ENCODE measurements around the gene L3MBTL2. TPM values are rescaled to one million over a fixed set of nuclear protein-coding genes. Genes with fewer than 3 reads are reported as not detected.

Gene L3MBTL2
- polyA plus RNA-seq, 3 donors, result 13.6 to 15.2 (median 14.0) TPM

- Mint-ChIP-seq H3K9me3 (no peaks in the 10 kb centered on the region), H3K27ac (peak overlapping the region in 5 of 7 donors; percentile 27 to 62 (median 44)), H3K4me3 (no peak overlapping the region), H3K4me1 (peaks cover 3% of the 10 kb centered on the region), H3K36me3 (peaks cover 68 to 89% of the 10 kb centered on the region in 2 donors), H3K27me3 (ENCODE audit: low read depth in 3 of 3) (peaks cover 0 to 2% (median 0%) of the 10 kb centered on the region in 3 donors)
- 95% methylated on average over 16 of the region's 26 CpGs for WGBS (ENCODE audit: insufficient coverage)
- Histone ChIP-seq H3K79me2 (ENCODE audit: insufficient read depth, low read length) (no peaks in the 10 kb centered on the region), H4K20me1 (ENCODE audit: insufficient read depth, low read length) (no peaks in the 10 kb centered on the region), H2AFZ (ENCODE audit: insufficient read depth, low read depth, low read length, poor library complexity, severe bottlenecking) (no peak overlapping the region), H3K27me3 (ENCODE audit: control insufficient read depth in 2 of 2, insufficient read depth in 2 of 2, low read length in 2 of 2) (no peaks in the 10 kb centered on the region), H3K4me1 (ENCODE audit: control insufficient read depth in 1 of 2, insufficient read depth in 2 of 2, low read length in 2 of 2) (no peaks in the 10 kb centered on the region), H3K4me2 (replicated peaks; ENCODE audit: extremely low read depth, low read length, poor library complexity, severe bottlenecking) (no peak overlapping the region), H3K4me3 (replicated peaks in 1 of 3; ENCODE audit: low read depth in 2 of 3, low read length in 3 of 3) (no peak overlapping the region), H3K9ac (ENCODE audit: insufficient read depth, low read length, poor library complexity, severe bottlenecking) (no peak overlapping the region), H3K27ac (ENCODE audit: low read depth in 1 of 2, low read length in 2 of 2) (peak overlapping the region in 1 of 2 donors; percentile 64), H3K36me3 (replicated peaks in 1 of 2; ENCODE audit: control insufficient read depth in 1 of 2, insufficient read depth in 2 of 2, low read length in 2 of 2) (peaks cover 62 to 90% of the 10 kb centered on the region in 2 donors), H3K9me3 (replicated peaks in 1 of 2; ENCODE audit: control insufficient read depth in 1 of 2, insufficient read depth in 1 of 2, low read length in 2 of 2) (no peaks in the 10 kb centered on the region)
- intact Hi-C loops (cut with micrococcal nuclease), result no loop called here
- TF ChIP-seq CTCF (IDR thresholded peaks at IDR 0.05), result no peak
- DNase-seq, result peak in 1 of 3 donors; percentile 18
Observed at GRCh38 chr22:41226723-41227655, 21.9 kb downstream of the L3MBTL2 start.

GRCh38 chr22:41229215-41229614, 24.1 kb downstream of the L3MBTL2 start:
- intact Hi-C loops (cut with micrococcal nuclease), result no loop called here
- Histone ChIP-seq H3K4me3 (replicated peaks in 1 of 3; ENCODE audit: low read depth in 2 of 3, low read length in 3 of 3) (no peak overlapping the region), H3K27me3 (ENCODE audit: control insufficient read depth in 2 of 2, insufficient read depth in 2 of 2, low read length in 2 of 2) (no peaks in the 10 kb centered on the region), H2AFZ (ENCODE audit: insufficient read depth, low read depth, low read length, poor library complexity, severe bottlenecking) (no peak overlapping the region), H3K27ac (ENCODE audit: low read depth in 1 of 2, low read length in 2 of 2) (no peak overlapping the region), H3K36me3 (replicated peaks in 1 of 2; ENCODE audit: control insufficient read depth in 1 of 2, insufficient read depth in 2 of 2, low read length in 2 of 2) (peaks cover 44 to 67% of the 10 kb centered on the region in 2 donors), H3K4me2 (replicated peaks; ENCODE audit: extremely low read depth, low read length, poor library complexity, severe bottlenecking) (no peak overlapping the region), H4K20me1 (ENCODE audit: insufficient read depth, low read length) (no peaks in the 10 kb centered on the region), H3K9me3 (replicated peaks in 1 of 2; ENCODE audit: control insufficient read depth in 1 of 2, insufficient read depth in 1 of 2, low read length in 2 of 2) (no peaks in the 10 kb centered on the region), H3K79me2 (ENCODE audit: insufficient read depth, low read length) (no peaks in the 10 kb centered on the region), H3K9ac (ENCODE audit: insufficient read depth, low read length, poor library complexity, severe bottlenecking) (no peak overlapping the region), H3K4me1 (ENCODE audit: control insufficient read depth in 1 of 2, insufficient read depth in 2 of 2, low read length in 2 of 2) (no peaks in the 10 kb centered on the region)
- no peak for DNase-seq
- Mint-ChIP-seq H3K27ac (peak overlapping the region in 1 of 7 donors; percentile 31), H3K4me3 (no peak overlapping the region), H3K36me3 (peaks cover 50 to 67% of the 10 kb centered on the region in 2 donors), H3K27me3 (ENCODE audit: low read depth in 3 of 3) (peaks cover 0 to 2% (median 0%) of the 10 kb centered on the region in 3 donors), H3K9me3 (no peaks in the 10 kb centered on the region), H3K4me1 (peaks cover 3% of the 10 kb centered on the region)
- WGBS (ENCODE audit: insufficient coverage), result no CpG with 5 or more reads among the region's 6 CpGs
- TF ChIP-seq CTCF (IDR thresholded peaks at IDR 0.05), result no peak

Data from CD14-positive monocyte (primary cell).